Endothelial cell of umbilical vein (primary cell): ENCODE data around the gene MMP1. TPM values are rescaled to one million over a fixed set of nuclear protein-coding genes. Genes with fewer than 3 reads are reported as not detected.

Source experiments
- BruUV-seq: library from RNA; stranded (reverse); fragments of 400-500 nt; replicated peaks from 2 replicates; lab custom pipeline; 2021; lab: Mats Ljungman, UMichigan
- CTCF ChIA-PET: fragments of 300-600, 350-600 bp; sonication (Branson Sonifier 250); formaldehyde crosslinking; loops from one replicate; lab custom pipeline; 2021; ENCODE audit warnings: antibody characterized with exemption, inconsistent platforms; lab: Charles Lee
- POLR2A ChIA-PET: fragments of 300-600, 350-600 bp; sonication (Branson Sonifier 250); formaldehyde crosslinking; loops from one replicate; lab custom pipeline; 2021; ENCODE audit warnings: antibody characterized with exemption, inconsistent platforms; lab: Charles Lee
- DNase-seq: peaks from one replicate; pipeline ENCODE4 v3.0.0-alpha.2; 2011; ENCODE audit warnings: low read depth, low spot score
- FAIRE-seq: peaks from 2 replicates; lab custom pipeline; 2011; peaks lifted over from hg19 to GRCh38; lab: Jason Lieb, UNC
- H2AFZ ChIP-seq: 2 replicates; pipeline ENCODE4 v1.6.0; 2012; ENCODE audit warnings: low read depth, low read length, control low read depth, inconsistent platforms
- H3K27ac ChIP-seq: 2 replicates; pipeline ENCODE4 v1.5.1; 2011; ENCODE audit warnings: low read depth, mild to moderate bottlenecking, control low read depth, low read length, moderate library complexity; ENCODE audit not compliant: insufficient read depth
- H3K27me3 ChIP-seq, 2 experiments: 2 replicates each; pipeline versions ENCODE4 v1.6.0 to v1.6.1; 2011; ENCODE audit warnings: low read length in 2 of 2, mixed read lengths in 1 of 2; ENCODE audit not compliant: control insufficient read depth in 2 of 2, insufficient read depth in 2 of 2
- H3K36me3 ChIP-seq, 2 experiments: 2 replicates in 1 of 2; 3 replicates in 1 of 2; pipeline ENCODE4 v1.5.1; 2011; ENCODE audit warnings: low read length in 2 of 2, mild to moderate bottlenecking in 1 of 2, moderate library complexity in 1 of 2; ENCODE audit not compliant: control insufficient read depth in 2 of 2, insufficient read depth in 2 of 2; ENCODE audit errors: extremely low read depth in 1 of 2
- H3K4me1 ChIP-seq: 3 replicates; pipeline ENCODE4 v1.5.1; 2011; ENCODE audit warnings: mild to moderate bottlenecking, low read length; ENCODE audit not compliant: control insufficient read depth, insufficient read depth; ENCODE audit errors: extremely low read depth
- H3K4me2 ChIP-seq: 2 replicates; pipeline ENCODE4 v1.6.1; 2011; ENCODE audit warnings: low read length, control low read depth, mixed read lengths; ENCODE audit not compliant: insufficient read depth
- H3K4me3 ChIP-seq, 3 experiments: fragments of 200-600 bp in 1 of 3; sonication (generic), shearing (Covaris generic) in 1 of 3; replicated peaks in 1 of 3; 2 replicates each; pipeline ENCODE4 v1.5.1; 2011 to 2016; ENCODE audit warnings: control low read depth in 3 of 3, low read length in 3 of 3, mild to moderate bottlenecking in 2 of 3, inconsistent platforms in 1 of 3, low read depth in 1 of 3, moderate library complexity in 1 of 3; ENCODE audit not compliant: insufficient read depth in 1 of 3
- H3K79me2 ChIP-seq: 2 replicates; pipeline ENCODE4 v1.6.0; 2012; ENCODE audit warnings: low read length, inconsistent platforms; ENCODE audit not compliant: control insufficient read depth, insufficient read depth
- H3K9ac ChIP-seq: replicated peaks from 2 replicates; pipeline ENCODE3; 2011; ENCODE audit warnings: low read length, control low read depth; ENCODE audit not compliant: insufficient read depth; ENCODE audit errors: extremely low read depth
- H3K9me1 ChIP-seq: replicated peaks from 3 replicates; pipeline ENCODE4 v1.6.0; 2011; ENCODE audit warnings: mild to moderate bottlenecking, low read length; ENCODE audit not compliant: control insufficient read depth, insufficient read depth; ENCODE audit errors: extremely low read depth
- H3K9me3 ChIP-seq: replicated peaks from 2 replicates; pipeline ENCODE4 v1.5.1; 2012; ENCODE audit warnings: low read length, inconsistent platforms; ENCODE audit not compliant: control insufficient read depth, insufficient read depth
- H4K20me1 ChIP-seq: replicated peaks from 2 replicates; pipeline ENCODE3; 2011; ENCODE audit warnings: mild to moderate bottlenecking, low read length; ENCODE audit not compliant: control insufficient read depth, insufficient read depth; ENCODE audit errors: extremely low read depth
- CTCF ChIP-seq, 2 donors: IDR thresholded peaks; 1 replicate in 1 of 2; 2 replicates in 1 of 2; pipeline ENCODE4 v1.5.1; 2011; ENCODE audit warnings: low read length in 2 of 2, mild to moderate bottlenecking in 2 of 2, moderate library complexity in 2 of 2, control low read depth in 1 of 2, inconsistent platforms in 1 of 2, low read depth in 1 of 2; ENCODE audit not compliant: insufficient read depth in 1 of 2; ENCODE audit errors: extremely low read depth in 1 of 2
- EZH2 ChIP-seq: IDR thresholded peaks from 2 replicates; pipeline ENCODE4 v1.6.1; 2012; ENCODE audit warnings: borderline replicate concordance, low read depth, mild to moderate bottlenecking, moderate library complexity, low read length, inconsistent platforms; ENCODE audit not compliant: severe bottlenecking
- FOS ChIP-seq: IDR thresholded peaks from 2 replicates; pipeline ENCODE4 v1.6.1; 2011; ENCODE audit warnings: mild to moderate bottlenecking, low read length, moderate library complexity, borderline replicate concordance; ENCODE audit not compliant: insufficient read depth
- GATA2 ChIP-seq: IDR thresholded peaks from 2 replicates; pipeline ENCODE4 v1.7.0; 2011; ENCODE audit warnings: low read depth, mild to moderate bottlenecking, moderate library complexity, mixed read lengths, low read length; ENCODE audit not compliant: insufficient read length, insufficient read depth
- JUN ChIP-seq: IDR thresholded peaks from 2 replicates; pipeline ENCODE4 v1.6.1; 2011; ENCODE audit warnings: borderline replicate concordance, low read depth; ENCODE audit not compliant: insufficient read length, insufficient read depth
- MAX ChIP-seq: IDR thresholded peaks from 2 replicates; pipeline ENCODE4 v1.6.1; 2011; ENCODE audit not compliant: insufficient read depth, insufficient read length
- MYC ChIP-seq: IDR thresholded peaks from one replicate; pipeline ENCODE4 v1.6.1; 2011; ENCODE audit warnings: mild to moderate bottlenecking, low read depth, low read length
- POLR2A ChIP-seq: IDR thresholded peaks from 2 replicates; pipeline ENCODE4 v1.6.1; 2012; ENCODE audit warnings: low read depth, mild to moderate bottlenecking, control low read depth, low read length
- POLR2AphosphoS5 ChIP-seq: IDR thresholded peaks from 2 replicates; pipeline ENCODE4 v1.6.1; 2012; ENCODE audit warnings: low read depth, mild to moderate bottlenecking, control low read depth, low read length, moderate library complexity; ENCODE audit not compliant: insufficient read depth
- dilution Hi-C: fragments of 300-500 bp; cut with MboI; formaldehyde crosslinking; loops from one replicate; pipeline ENCODE4 v1.15.0; 2019; ENCODE audit warnings: low sequenced_read_pairs; ENCODE audit not compliant: extremely low pct_ligation_motif_present
- intact Hi-C: fragments of 100-400 bp; cut with micrococcal nuclease; formaldehyde crosslinking; loops from one replicate; pipeline ENCODE4 v1.10.0; 2022
- polyA plus RNA-seq, 4 experiments: library from polyadenylated mRNA; depleted of rRNA in 3 of 4; stranded (reverse) in 3 of 4; unstranded in 1 of 4; fragments of >200 nt; gene quantifications; 2 replicates each; pipeline versions ENCODE4 v1.2.1 to v1.2.3, GENCODE V29; 2011 to 2012; ENCODE audit warnings: missing spikeins in 1 of 4
- total RNA-seq: library from RNA; stranded (reverse); gene quantifications from 2 replicates; pipeline ENCODE4 v1.2.3, GENCODE V29; 2021

MMP1 gene
- total and polyA plus RNA-seq, 2 donors (not counting 3 experiments of a cell fraction or from before 2014, with no cell fraction given), result 1.4 to 1,694 TPM

- intact Hi-C loops, result no loop called here
- H3K27ac ChIP-seq, result no peak overlapping the region
- no peaks in the 10 kb centered on the region for H4K20me1 ChIP-seq
- no peak overlapping the region for H3K4me3 ChIP-seq
- no peaks in the 10 kb centered on the region for H3K9me3 ChIP-seq
- no peak overlapping the region for H3K9ac ChIP-seq
- H3K4me2 ChIP-seq, result no peak overlapping the region
- POLR2A ChIA-PET, result no interaction called here
- H2AFZ ChIP-seq, result no peak overlapping the region
- CTCF ChIA-PET, result interaction anchor here (1.0 to 1.2 kb wide), 2 partner anchors 8 to 55 kb away, joined by 3 read pairs; no protein-coding TSS in a partner anchor
- DNase-seq (no peak), FAIRE-seq (no peak)
- H3K79me2 ChIP-seq, result no peaks in the 10 kb centered on the region
- dilution Hi-C loops, result no loop called here
- BruUV-seq, result no TSS peak
- H3K4me1 ChIP-seq, result no peaks in the 10 kb centered on the region
- H3K27me3 ChIP-seq, result no peaks in the 10 kb centered on the region
- no peaks in the 10 kb centered on the region for H3K9me1 ChIP-seq
- TF ChIP-seq JUN (no peak), CTCF (IDR thresholded peaks at IDR 0.05; ENCODE audit: extremely low read depth in 1 of 2, insufficient read depth in 1 of 2, low read depth in 1 of 2, low read length in 2 of 2) (no peak), EZH2 (no peak), FOS (no peak), MAX (no peak), POLR2AphosphoS5 (no peak), POLR2A (no peak), MYC (no peak), GATA2 (no peak)
- H3K36me3 ChIP-seq, result no peaks in the 10 kb centered on the region
Measured at GRCh38 chr11:102788334-102788995, 9.5 kb downstream of the MMP1 start.
